Embryonic facial prominence (tissue), 1 donor: ENCODE data around the gene PLEKHG1.
A peak's percentile ranks its signal among the peaks of the same experiment; 100 is the strongest.

Experiments
- DNase-seq: peaks from one replicate; pipeline ENCODE4 v3.0.0-alpha.2; 2016; ENCODE audit errors: extremely low spot score

Gene PLEKHG1

GRCh38 chr6:150620244-150620643, 20.6 kb downstream of the PLEKHG1 start:
- DNase-seq = no peak

- DNase-seq = no peak
Measured at GRCh38 chr6:150620763-150621162, 21.1 kb downstream of the PLEKHG1 start.

DNA sequence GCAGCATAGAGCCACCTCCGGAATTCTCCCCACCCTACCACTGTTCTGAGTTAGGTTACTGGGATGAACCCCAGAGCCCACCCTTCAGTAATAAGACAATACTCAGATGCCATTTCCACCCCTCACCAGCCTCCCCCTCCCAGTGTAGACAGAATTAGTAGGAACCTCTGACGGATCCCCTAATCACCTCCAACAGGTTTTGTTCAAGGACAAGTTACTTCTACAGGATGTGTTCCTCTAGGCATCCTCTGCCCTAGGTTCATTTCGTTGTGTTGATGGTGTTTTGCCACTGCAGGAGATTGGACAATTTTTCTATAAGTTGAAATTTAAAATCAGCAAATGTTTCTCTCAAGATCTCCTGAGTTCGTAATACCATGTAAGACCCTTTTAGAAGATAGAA, 22.8 kb downstream of the PLEKHG1 start:
- DNase-seq = no peak

DNA sequence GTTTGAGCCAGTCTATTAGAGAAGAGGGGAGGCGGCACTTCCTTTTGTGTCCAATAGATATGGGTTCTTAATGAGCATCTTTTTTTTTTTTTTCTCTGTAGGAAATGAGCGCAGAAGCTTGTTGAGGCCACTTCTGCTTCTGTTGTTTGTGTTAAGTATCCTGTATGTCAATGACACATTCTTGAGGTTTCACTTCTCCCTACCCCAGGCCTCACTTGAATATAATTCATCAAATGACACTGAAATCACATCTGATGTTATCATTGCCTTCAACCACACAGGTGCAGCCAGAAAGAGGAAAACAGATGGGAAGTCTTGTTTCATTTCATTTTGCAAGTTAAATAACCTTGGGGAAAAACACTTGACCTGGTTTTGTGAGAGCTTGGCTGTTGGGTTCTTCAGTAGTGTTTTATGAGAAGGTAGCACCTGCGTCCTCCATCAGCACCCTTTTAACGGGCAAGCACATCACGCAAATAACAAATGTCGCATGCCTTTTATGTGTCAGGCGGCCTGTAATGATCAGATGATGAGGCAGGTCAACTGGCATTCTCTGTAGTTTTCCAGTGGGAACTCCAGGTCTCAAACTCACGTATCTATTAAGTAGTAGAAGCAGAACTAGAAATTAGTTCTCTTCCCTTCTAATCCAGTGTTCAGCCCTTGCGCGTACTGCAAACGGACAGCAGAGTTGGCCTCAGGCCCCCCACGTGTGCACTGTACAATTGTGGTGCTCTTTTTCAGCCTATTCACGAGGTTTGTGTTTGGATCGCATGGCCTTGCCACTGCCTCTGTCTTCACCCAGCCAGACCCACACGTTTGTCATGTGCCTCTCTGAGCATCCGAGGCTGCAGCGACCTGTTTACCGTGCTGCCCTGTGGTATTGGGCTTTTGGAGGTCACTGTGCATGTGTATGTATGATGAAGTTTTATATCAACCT, 23.5 kb downstream of the PLEKHG1 start:
- DNase-seq = no peak

DNA sequence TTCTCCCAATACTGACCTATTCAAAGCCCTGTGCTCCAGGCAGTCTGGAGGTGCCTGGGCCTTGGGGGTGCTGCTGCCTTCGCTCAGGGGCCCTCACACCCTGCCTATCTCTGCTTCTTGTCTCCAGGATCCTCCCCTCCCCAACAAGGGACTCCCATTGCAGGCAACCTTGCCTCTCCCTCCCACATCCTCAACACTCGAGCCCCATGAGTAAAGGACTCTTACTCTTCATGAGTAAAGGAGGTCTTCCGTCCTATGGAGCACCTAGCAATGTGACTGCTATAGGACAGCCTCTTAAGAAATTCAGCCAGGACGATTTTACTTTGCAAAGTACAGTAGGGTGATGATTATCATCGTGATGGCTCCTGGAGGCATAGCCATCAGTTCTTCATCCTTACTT, 24.5 kb downstream of the PLEKHG1 start:
- DNase-seq = no peak

- no peak for DNase-seq
Measured at GRCh38 chr6:150625927-150626326, 26.2 kb downstream of the PLEKHG1 start.

GRCh38 chr6:150627154-150627553, 27.5 kb downstream of the PLEKHG1 start:
- no peak for DNase-seq

DNA sequence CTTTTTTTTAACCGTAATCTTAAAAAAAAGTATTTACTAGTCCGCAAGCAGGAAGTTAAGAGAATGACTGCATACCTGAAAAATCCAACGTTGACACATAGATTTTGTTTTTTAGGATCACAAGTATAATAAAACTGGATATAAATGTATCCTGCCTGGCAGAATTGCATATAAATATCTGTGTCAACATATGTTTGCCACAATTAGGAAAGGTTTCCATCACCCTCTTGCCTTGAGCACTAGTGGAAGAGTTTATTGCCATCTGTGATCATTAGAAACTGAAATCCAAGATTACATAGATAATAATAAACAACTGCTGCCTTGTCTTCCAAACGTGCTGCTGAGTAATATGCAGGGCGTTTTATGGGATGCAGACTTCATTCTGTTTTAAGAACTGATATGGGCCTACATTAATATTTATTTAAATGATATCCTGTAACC, 27.9 kb downstream of the PLEKHG1 start:
- DNase-seq = peak; percentile 29

- no peak for DNase-seq
Measured at GRCh38 chr6:150628908-150629307, 29.2 kb downstream of the PLEKHG1 start.

- no peak for DNase-seq
Measured at GRCh38 chr6:150631283-150631983, 31.7 kb downstream of the PLEKHG1 start.

DNA sequence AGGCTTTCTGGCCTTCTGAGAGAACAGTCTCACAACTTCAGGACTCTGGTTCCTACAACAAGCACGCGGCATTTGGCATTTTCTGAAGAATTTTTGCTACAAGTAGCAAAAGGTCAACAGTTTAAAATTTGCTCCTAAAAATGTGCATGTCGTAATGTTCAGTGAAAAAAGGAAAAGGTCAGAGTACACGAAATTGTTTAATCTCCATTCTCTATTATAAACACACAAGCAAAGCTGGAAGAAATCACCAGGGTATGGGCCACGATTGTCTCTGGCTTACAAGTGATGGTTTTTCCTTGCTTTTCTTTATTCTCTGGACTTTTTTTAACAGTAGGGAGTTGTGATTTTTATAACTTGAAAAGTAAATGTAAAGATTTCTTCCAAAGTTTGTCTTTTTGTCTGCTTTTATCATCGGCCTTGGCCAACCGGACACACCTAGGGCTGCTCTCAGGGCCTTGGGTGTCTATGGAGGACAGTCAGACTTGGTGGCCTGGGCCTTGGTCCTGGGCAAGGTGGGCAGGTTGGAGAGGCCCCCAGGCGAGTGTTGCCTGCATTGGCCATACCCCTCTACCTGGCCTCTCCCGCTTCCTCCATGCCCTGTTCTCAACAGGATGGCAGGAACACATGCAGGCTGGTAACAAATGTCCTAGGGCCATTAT, 32.4 kb downstream of the PLEKHG1 start:
- DNase-seq = no peak

DNA sequence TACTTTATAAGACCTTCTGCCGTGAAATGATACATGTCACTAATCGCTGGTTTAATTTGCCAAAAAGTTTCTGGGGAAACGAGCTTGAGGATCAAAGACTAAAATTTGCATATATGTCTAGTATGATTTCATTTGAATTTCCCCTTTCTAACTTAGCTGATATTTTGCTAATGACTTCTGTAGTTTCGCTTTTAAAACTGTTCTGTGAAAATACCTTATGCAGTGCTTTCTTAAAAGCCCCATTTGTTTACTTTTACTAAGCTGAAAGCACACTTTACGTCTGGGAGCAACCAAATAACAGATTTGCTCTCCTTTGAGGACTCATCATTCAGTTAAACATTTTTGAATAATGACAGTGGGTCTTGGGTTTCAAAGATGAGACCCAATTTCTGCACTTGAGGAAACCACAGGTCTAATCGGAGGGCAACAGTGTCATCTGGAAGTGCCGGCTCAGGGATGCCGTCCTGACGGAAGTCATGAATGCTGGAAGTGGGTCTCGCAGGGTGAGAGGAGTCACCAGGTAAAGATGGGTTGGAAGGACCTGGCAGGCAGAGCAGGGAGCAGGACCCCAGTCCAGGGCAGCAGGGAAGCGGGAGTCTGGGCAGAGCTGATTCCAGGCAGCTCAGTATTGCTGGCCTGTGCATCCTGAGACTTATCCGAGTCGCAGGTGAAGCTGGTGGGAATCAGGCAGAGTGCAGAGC, 33.2 kb downstream of the PLEKHG1 start:
- no peak for DNase-seq

DNA sequence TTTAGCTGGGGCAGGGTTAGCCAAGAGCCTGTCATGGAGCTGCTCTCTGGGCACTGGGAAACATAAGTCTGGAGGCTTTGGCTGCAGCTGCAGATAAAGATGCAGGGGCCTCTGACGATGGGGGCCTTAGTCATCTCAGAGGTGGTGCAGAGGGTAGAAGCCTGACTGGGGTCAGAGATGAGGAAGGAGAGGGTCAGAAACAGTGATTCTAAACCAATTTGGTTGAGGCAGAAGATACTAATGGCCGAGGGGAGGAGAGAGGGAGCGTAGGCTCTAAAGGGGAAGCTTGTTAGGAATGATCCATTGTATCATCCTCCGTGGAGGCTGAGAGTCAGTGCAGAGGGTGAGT, 33.8 kb downstream of the PLEKHG1 start:
- no peak for DNase-seq

- no peak for DNase-seq
Measured at GRCh38 chr6:150634176-150634963, 34.7 kb downstream of the PLEKHG1 start.

DNA sequence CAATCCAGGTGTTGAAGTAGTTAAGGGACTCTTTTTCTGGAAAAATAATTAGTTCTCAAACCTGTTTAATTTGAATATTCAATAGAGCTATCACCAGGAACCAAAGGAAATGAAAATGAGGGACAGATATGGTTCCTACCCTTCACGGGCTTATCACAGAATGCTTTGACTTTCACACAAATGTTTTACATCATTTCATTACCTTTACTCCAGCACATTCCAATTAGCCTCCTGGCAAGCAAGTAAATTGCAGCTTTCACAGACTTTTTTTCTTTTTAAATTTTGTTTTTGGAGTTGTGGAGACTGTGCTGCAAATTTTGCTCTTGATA, 35.2 kb downstream of the PLEKHG1 start:
- no peak for DNase-seq

GRCh38 chr6:150635906-150636514, 36.3 kb downstream of the PLEKHG1 start:
- no peak for DNase-seq

DNA sequence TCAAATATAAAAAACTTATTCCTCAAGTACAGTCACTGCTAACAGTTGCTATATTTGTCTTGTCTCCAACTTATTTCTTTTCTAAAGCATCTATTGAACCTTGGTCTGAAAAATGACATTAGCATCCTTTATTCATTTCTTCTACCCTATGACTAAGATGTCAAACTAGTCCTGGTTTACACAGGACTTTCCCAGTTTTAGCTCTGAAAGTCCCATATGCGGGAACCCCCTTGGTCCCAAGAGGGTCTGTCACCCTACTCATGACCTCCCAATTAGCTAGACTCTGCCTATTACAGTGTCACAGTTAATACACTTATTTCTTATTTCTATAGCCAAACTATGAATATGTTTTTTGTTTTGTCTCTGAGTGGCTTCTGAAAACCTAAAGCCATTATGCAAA, 37.1 kb downstream of the PLEKHG1 start:
- no peak for DNase-seq

- DNase-seq = no peak
Measured at GRCh38 chr6:150637266-150637665, 37.6 kb downstream of the PLEKHG1 start.

DNA sequence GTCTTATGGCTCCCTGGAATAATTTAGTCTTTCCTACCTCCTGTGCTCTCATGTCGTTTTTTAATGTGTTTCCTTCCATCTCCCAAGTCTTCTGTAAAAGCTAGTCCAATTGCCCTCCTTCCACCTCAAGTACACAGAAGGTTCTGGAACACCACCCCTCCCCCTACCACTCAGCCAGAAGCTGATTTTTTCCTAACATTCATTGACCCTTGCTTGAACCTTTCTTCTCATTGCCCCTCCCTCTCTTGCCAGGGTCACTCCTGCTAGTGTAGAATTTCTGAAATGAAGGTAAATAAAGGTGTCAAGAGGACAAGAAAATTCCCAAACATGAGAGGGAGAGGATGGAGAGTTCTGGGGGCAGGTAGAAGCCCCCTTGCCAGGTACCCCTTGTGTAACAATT, 38.6 kb downstream of the PLEKHG1 start:
- DNase-seq = no peak

- no peak for DNase-seq
Measured at GRCh38 chr6:150638765-150639164, 39.1 kb downstream of the PLEKHG1 start.

GRCh38 chr6:150639823-150640331, 40.2 kb downstream of the PLEKHG1 start:
- no peak for DNase-seq
